ENCODE data around the gene SNAI1.

DNA sequence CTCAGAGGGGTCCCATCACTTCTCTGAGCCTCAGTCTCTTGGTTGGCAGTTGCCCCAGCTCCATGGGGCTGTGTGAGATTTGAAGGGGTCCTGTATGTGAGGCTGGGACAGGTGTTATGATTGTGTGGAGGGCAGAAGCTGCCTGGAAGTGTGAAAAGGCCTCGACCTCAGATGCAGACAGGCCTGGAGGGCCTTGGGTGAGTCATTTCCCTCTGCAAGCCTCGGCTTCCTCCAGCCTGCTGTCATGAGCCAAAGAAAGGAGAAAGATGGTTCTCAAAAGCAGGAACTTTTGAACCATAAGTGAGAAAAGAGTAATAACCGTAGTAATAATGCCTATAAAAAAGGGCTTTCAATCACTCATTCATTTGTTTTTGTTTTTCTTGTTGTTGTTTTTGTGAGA is 37.5 kb downstream of the SNAI1 start:
- TF ChIP-seq EZH2 (IDR thresholded peaks at IDR 0.05; ENCODE audit: low read depth) (no peak), CTCF (conservative IDR thresholded peaks at IDR 0.05) (no peak)
